WERI-Rb-1 (cell line): ENCODE measurements around the gene EML2.
A peak's percentile ranks its signal among the peaks of the same experiment; 100 is the strongest.

Source experiments
- DNase-seq: peaks from one replicate; pipeline ENCODE4 v3.0.0-alpha.2; 2020
- H3K27ac ChIP-seq: fragments of 250-450 bp; sonication (Bioruptor Pico); 2 replicates; pipeline ENCODE4 v1.5.1; 2020; ENCODE audit warnings: mild to moderate bottlenecking, moderate library complexity
- H3K27me3 ChIP-seq: fragments of 250-450 bp; sonication (Bioruptor Pico); 2 replicates; pipeline ENCODE4 v1.5.1; 2021; ENCODE audit warnings: mild to moderate bottlenecking, low read depth, moderate library complexity; ENCODE audit not compliant: insufficient read depth, severe bottlenecking
- H3K36me3 ChIP-seq: fragments of 250-450 bp; sonication (Bioruptor Pico); 2 replicates; pipeline ENCODE4 v1.5.1; 2020; ENCODE audit warnings: mild to moderate bottlenecking, moderate library complexity
- H3K4me3 ChIP-seq: 2 replicates; pipeline ENCODE4 v1.5.1; 2011; ENCODE audit warnings: low read depth, mild to moderate bottlenecking, control low read depth, low read length
- H3K9me3 ChIP-seq: fragments of 250-450 bp; sonication (Bioruptor Pico); 2 replicates; pipeline ENCODE4 v1.5.1; 2021; ENCODE audit warnings: mild to moderate bottlenecking, moderate library complexity; ENCODE audit not compliant: severe bottlenecking
- CTCF ChIP-seq: IDR thresholded peaks from 2 replicates; pipeline ENCODE4 v1.5.1; 2011; ENCODE audit warnings: low read depth, mild to moderate bottlenecking, control low read depth, inconsistent platforms, low read length

Gene EML2

GRCh38 chr19:45645631-45646344 is 6.6 kb upstream of the EML2 start:
- no peaks in the 10 kb centered on the region for H3K27me3 ChIP-seq
- no peaks in the 10 kb centered on the region for H3K9me3 ChIP-seq
- peak overlapping the region; percentile 43 for H3K4me3 ChIP-seq
- TF ChIP-seq CTCF: no peak
- DNase-seq: peak; percentile 98
- peak overlapping the region; percentile 59 for H3K27ac ChIP-seq
- no peaks in the 10 kb centered on the region for H3K36me3 ChIP-seq

DNA sequence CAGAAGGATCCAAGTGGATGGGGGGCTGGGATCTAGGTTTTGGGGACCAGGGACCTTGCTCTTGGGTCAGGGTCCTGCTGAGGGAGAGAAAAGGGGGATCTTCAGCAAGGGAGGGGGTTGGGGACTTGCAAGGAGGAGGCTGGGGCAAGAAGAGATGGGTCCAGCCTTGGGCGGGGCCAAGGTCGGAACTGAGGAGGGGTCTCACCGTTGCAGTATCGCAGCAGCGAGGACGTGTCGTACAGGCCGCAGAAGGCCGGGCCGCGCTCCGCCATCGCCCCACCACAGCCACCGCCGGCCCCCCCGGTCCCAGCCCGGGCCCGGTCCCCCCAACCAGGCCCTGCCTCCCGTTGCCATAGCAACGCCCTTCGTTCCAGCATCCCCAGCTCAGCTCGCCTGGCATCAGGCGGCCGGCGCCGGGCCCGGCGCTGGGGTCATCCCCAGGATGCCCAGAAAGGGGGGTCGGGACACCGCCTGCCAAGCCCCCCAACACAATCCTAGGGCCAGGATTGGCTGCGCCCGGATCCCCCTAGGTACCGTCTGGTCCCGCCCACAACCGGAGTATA is 6.0 kb upstream of the EML2 start:
- no peak for TF ChIP-seq CTCF
- no peak for DNase-seq
- Histone ChIP-seq H3K36me3 (no peaks in the 10 kb centered on the region), H3K4me3 (peak overlapping the region; percentile 43), H3K27me3 (no peaks in the 10 kb centered on the region), H3K27ac (peak overlapping the region; percentile 59), H3K9me3 (no peaks in the 10 kb centered on the region)

DNA sequence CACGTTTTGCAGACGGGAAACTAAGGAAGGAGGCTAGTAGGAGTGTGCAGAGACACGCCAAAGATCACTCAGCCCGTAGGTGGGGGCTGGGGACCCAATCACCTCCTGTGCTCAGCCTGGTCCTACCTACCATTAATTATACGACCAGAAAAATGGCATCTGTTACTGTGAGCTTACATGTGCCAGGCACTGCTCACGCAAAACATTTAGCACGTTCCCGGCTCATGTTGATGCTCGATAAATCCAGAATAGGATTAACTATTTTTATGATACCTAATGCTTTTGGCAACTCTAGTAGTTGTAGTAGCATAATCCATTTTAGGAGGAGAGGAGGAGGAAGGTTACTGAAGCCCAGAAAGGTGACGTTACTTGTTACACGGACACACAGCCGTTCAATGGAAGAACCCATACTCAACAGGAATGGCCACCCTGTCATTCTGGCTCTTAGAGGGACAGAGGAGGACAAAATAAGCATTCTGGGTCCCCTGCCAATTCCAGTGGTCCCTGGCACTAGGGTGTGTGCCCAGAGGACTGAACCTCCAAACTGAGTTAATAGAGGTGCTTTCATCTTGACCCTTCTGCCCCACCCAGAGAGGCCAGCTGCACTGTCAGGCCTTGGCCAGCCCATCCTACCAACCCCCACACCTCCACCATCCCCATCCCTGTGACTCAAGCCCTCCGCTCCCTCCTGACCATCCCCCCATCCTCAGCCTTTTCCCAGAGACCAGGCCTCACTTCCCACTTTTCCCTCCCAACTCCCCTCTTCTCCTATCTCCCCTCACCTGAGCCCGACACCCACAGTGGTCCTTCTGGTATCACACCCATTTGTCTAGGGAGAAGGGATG is 5.0 kb upstream of the EML2 start:
- no peak for DNase-seq
- TF ChIP-seq CTCF: no peak
- Histone ChIP-seq H3K9me3 (no peaks in the 10 kb centered on the region), H3K36me3 (no peaks in the 10 kb centered on the region), H3K4me3 (peak overlapping the region; percentile 52), H3K27me3 (no peaks in the 10 kb centered on the region), H3K27ac (no peak overlapping the region)

DNA sequence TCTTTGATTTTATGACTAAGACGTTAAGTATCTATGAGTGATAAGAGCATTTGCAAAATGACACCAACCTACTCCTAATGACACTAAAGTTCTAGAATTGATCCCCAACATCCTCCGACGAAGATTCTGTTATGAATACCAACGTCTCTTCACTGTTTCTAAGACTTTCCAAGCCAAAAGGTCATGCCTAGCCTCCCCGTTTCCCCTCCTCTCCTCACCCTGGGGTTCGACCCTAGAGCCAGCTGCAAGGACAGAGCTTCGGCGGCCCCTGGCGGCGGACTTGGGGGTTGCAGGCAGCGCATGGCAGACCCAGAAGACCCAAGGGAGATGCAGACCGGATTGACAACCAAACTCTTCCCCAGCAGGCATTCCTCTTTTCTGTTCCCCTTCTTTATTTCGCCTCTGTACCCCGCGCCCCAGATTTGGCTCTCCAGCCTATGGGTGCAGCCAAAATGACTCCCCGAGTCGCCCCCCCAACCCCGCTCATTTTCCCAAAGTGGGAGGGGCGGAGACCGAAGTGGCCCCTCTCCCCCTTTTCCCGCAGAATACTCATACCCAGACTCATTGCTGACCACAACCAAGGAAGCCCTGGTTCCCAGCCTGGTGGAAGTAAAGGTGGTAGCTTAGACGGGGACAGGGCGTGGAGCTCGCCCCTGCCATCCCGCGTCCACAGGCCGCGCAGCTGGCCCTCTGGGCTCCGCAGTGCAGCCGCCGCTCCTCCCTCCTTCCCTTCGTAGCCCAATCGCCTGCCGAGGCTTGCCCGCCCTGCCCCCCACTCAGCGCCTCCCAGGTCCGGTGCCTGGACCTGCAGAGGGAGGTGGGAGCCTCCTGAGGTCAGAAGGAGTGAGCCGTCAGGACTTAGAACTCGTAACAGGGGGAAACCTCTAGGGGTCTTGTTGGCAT is 4.1 kb upstream of the EML2 start:
- Histone ChIP-seq H3K4me3 (peak overlapping the region; percentile 52), H3K27ac (peak overlapping the region; percentile 41), H3K36me3 (no peaks in the 10 kb centered on the region), H3K9me3 (no peaks in the 10 kb centered on the region), H3K27me3 (no peaks in the 10 kb centered on the region)
- peak; percentile 92 for DNase-seq
- peak; percentile 91 for TF ChIP-seq CTCF

- peak; percentile 43 for DNase-seq
- no peak overlapping the region for H3K27ac ChIP-seq
These were observed 2.3 kb upstream of the EML2 start for GRCh38 chr19:45641274-45642105.

More at GRCh38 chr19:45641274-45642105, 2.3 kb upstream of the EML2 start:
- no peaks in the 10 kb centered on the region for H3K27me3 ChIP-seq
- no peaks in the 10 kb centered on the region for H3K36me3 ChIP-seq
- peak overlapping the region; percentile 21 for H3K4me3 ChIP-seq
- no peak for TF ChIP-seq CTCF
- H3K9me3 ChIP-seq: no peaks in the 10 kb centered on the region
